ENCODE results near the gene NDUFV1. TPM values are rescaled to one million over a fixed set of nuclear protein-coding genes. Genes with fewer than 3 reads are reported as not detected.
"Not testable (repeated sequence)": the region's sequence is repeated elsewhere in the genome, so short reads cannot be mapped to it uniquely, and the experiment has no call there.

NDUFV1 gene
- total RNA-seq, 1 donor: 234 TPM

DNA sequence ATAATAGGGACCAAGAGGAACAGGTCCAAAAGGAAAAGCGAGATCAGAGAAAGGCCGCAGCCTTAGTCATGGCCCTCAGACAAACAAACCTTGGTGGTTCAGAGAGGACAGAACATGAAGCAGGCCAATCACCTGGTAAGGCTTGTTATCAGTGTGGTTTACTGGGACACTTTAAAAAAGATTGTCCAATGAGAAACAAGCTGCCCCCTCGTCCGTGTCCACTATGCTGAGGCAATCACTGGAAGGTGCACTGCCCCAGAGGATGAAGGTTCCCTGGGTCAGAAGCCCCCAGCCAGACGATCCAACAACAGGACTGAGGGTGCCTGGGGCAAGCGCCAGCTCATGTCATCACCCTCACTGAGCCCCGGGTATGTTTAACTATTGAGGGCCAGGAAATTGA, 16.2 kb downstream of the NDUFV1 start:
- not testable (repeated sequence) for DNase-seq (ENCODE audit: low read depth in 2 of 3, low spot score in 2 of 3)

DNA sequence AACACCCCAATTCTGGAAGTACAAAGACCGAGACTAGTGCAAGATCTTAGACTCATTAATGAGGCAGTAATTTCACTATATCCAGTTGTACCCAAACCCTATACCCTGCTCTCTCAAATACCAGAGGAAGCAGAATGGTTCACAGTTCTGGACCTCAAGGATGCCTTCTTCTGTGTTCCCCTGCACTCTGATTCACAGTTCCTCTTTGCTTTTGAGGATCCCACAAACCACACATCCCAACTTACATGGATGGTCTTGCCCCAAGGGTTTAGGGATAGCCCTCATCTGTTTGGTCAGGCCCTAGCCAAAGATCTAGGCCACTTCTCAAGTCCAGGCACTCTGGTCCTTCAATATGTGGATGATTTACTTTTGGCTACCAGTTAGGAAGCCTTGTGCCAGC, 17.1 kb downstream of the NDUFV1 start:
- not testable (repeated sequence) for DNase-seq (ENCODE audit: low read depth in 2 of 3, low spot score in 2 of 3)

DNA sequence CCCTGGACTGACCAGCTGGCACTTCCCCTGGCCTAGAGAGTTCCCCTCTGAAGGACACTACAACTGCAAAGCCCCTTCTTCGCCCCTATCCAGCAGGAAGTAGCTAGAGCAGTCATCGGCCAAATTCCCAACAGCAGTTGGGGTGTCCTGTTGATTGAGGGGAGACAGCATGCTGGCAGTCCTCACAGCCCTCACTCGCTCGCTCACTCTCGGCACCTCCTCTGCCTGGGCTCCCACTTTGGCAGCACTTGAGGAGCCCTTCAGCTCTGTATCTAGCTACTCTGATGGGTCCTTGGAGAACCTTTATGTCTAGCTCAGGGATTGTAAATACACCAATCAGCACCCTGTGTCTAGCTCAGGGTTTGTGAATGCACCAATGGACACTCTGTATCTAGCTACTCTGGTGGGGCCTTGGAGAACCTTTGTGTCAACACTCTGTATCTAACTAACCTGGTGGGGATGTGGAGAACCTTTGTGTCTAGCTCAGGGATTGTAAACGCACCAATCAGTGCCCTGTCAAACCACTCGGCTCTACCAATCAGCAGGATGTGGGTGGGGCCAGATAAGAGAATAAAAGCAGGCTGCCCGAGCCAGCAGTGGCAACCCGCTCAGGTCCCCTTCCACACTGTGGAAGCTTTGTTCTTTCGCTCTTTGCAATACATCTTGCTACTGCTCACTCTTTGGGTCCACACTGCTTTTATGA, 19.5 kb downstream of the NDUFV1 start:
- not testable (repeated sequence) for DNase-seq (ENCODE audit: low read depth in 2 of 3, low spot score in 2 of 3)

DNA sequence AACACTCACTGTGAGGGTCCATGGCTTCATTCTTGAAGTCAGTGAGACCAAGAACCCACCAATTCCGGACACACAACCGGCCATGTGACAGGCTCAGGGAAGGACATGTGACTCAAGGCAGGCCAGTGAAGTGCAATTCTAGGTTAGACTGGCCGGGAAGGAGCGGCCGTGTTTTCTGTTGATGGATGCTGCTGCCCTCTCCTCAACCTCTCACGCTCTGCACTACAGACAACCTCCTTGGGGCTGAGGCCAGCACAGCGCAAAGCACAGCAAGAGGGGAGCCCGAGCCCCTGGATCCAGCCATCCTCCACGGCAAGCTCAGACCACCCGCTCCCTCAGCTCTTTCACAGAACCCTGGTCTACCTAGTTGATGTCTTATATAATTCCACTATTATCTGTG, 20.2 kb downstream of the NDUFV1 start:
- DNase-seq (ENCODE audit: low read depth in 2 of 3, low spot score in 2 of 3): no peak

DNA sequence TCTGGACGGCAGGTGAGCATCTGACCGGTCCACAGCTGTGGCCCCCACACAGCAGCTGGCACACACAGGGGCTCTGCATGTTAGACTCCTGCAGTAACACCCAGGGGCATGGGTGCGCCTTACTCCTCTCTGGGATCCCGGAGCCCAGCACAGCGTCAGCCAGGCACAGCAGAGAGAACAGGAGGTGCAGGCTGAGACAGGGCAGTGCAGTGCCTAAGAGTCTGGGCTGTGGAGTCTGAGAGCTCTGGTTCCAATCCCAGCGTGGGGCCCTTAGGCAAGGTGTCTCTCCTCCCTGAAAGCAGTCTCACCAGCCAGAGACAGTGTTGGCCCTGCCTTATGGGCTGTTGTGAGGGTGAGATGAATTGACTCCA, 20.7 kb downstream of the NDUFV1 start:
- DNase-seq (ENCODE audit: low read depth in 2 of 3, low spot score in 2 of 3): no peak

DNA sequence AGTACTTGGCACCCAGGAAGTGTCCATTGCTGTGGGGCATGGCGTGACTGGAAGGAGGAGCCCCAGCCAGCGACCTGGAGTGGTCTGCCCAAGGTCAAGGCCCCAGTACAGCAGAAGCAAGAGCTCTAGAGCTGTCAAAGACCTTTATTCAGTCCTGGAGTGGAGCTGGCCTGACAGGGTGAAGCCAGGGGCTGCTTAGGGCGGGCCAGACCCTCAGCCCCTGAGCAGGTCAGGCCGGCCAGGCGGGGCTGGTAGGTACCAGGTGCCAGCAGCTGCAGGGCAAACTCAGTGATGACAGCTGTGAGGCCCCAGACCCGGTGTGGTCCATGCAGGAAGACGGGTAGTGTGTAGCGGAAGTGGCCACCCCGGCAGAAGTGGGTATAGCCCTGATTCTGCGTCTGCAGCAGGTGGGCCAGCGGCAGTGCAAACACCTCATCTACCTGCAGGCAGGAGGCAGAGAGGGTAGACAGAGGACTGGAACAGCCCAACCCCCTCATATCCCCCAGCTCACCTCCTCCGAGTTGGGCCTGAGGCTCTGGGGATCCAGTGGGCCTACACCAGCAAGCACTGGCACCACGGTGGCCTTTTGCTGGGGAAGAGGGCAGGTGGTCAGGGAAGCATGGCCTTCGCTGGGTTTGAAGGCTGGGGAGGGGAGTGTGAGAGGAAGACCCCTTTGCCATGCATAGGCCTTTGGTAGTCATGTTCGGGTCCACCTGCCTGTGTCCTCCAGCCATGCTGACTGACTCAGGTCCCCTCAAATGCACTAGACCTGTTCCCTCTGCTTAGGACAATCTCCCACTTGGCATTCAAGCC, 21.3 kb downstream of the NDUFV1 start:
- DNase-seq (ENCODE audit: low read depth in 2 of 3, low spot score in 2 of 3): no peak

DNA sequence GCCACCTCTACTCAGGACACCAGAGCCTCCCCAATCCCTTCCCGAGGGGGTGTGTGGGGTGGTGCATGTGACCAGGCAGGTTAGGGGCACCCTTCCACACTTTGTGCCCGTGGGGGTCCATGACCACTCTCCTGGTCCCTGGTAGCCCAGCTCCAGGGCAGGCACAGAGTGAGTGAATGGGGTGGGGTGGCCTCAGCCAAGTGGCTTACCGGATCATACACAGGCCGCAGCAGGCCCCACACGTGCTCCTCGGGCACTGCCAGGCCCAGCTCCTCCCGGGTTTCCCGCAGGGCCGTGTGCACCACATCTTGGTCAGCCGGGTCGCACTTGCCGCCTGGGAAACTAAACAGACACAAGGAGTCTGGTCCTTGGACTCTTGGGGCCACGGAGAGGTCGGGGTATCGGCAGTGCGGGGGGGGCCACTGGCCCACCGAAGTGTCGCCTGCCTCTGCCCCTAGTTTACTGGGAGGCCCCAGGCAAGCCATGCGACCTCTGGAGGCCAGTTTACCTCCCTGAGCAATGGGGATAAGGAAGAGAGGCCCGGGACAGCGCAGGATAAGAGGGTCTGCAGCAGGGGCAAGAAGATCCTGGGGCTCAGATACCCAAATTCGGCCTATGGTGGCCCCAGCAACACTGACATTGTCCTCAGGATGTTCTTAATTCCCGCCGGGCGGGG, 22.1 kb downstream of the NDUFV1 start:
- DNase-seq (ENCODE audit: low read depth in 2 of 3, low spot score in 2 of 3): no peak

DNA sequence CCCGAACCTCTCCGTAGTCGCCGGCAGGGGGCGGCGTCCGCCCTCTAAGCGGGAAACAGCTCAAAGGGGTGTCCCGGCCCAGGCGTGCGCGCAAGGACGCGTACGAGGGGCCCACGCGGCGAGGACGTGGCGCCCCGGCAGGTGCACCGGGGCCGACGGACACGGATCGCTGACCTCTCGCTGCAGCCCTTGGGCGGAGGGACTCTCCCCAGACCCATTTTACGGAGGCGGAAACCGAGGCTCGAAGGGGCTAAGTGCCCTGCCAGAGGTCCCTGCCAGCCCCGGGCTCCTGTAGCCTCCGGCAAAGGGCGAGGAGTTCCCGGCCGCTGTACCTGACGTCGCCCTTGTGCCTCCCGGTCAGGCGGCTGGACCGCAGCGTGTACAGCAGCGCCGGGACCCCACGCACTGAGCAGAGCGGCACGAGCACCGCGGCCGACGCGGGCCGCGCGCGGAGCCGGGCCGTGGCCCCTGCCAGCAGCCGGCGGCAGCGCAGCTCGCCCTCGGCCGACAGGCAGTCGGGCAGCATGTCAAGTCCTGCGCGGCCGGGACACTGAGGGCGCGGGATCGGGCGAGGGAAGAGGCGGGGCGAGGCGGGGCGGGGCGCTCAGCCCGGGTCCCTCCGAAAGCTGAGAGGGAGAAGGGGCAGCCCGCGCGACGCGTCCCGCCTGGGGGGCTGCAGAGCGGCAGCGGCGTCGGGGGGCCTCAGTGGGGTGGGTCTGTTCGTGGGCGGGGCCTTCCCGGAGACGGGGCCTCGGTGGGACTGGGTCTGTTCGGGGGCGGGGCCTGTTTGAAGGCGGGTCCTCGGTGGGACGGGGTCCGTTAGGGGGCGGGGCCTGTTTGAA, 22.9 kb downstream of the NDUFV1 start, which contains the start of gene NUDT8:
NUDT8 (minus strand) TSS at position 552 of the 842 bp plus-strand sequence; CDS start at position 526, 26 bp downstream.
- DNase-seq (ENCODE audit: low read depth in 2 of 3, low spot score in 2 of 3): peak; percentile 75 to 91 (median 83)

DNA sequence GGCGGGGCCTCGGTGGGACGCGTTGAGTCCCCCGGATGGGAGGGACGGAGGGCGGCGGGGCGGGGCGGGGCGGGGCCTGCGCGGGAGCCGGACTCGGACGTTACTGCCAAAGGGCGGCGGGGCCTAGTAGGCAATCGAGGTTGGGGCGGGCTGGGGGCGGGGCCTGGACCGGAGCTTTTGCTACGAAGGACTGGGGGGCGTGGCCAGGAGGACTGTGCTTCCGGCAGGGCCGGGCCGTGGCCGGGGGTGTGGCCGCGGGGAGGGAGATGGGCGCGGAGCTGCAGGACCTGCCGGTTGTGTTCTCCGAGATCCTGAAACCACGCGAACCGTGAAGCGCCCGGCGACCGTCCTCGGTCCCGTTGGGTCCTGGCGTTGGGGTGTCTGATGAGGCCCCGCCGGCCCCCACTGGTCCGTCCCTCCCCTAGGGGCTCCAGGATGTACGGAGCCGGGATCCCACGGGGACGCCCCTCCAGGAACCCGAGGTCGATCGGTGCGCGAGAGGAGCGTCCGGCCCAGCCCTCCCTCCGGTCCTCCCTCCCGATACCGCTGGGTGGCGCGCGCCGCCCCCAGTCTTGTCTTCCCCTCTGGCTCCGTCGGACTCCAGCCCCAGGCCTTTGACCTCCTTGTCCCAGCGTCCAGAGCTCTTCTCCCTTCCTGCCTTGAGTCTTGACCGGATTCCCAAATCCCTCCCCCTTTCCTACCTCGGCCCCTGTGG, 23.6 kb downstream of the NDUFV1 start:
- peak; percentile 84 to 98 (median 97) for DNase-seq (ENCODE audit: low read depth in 2 of 3, low spot score in 2 of 3)

DNA sequence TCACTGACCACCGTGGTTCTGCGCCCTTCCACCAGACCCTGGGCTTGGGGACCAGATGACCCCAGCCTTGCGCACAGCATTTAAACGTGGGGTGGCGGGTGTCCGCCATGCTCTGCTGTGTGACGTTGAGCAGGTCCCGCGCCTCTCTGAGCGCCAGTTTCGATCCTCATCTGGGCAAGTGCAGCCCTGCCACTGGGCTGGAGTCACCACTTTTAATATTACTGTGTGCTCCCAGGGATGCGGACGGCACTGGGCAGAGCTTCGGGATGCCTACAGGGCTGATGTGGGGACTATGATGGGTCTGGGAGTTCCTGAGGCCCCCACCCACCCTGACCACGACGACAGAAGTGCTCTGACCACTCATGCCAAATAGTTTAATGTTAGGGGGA, 24.2 kb downstream of the NDUFV1 start:
- DNase-seq (ENCODE audit: low read depth in 2 of 3, low spot score in 2 of 3): no peak

DNA sequence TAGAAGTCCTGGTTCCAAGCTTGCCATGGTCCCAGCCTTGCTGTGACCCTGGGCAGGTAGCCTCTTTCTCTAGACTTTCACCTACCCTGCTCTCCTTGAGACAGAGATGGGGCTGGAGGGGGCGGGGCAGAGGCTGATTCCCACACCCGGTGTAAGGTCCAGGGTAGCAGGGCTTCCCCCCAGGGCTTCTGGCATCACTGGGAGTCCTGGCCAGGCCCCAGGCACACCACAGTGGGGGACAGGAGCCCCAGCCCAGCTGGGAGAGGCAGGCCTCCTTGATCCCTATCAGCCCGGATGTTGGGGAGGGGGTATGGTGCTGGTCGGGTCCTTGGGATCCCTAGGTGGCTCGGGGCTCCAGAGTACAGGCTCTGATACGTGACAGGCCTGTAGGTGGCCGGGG, 24.7 kb downstream of the NDUFV1 start:
- no peak for DNase-seq (ENCODE audit: low read depth in 2 of 3, low spot score in 2 of 3)

DNA sequence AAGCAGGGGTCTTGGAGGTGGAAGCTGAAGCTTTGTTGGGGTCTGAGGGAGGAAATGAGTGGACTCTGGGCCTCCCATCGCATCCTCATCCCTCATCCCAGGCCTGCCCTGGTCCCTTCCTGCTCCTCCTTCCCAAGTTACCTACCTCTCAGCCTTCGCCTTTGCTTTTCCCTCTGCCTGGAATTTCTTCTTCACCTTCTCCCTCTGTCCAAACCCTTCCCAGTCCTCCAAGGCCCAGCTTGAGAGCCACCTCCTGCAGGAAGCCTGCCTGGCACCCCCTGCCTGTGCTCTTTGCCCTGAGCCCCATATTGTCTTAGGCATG, 25.1 kb downstream of the NDUFV1 start:
- no peak for DNase-seq (ENCODE audit: low read depth in 2 of 3, low spot score in 2 of 3)

DNA sequence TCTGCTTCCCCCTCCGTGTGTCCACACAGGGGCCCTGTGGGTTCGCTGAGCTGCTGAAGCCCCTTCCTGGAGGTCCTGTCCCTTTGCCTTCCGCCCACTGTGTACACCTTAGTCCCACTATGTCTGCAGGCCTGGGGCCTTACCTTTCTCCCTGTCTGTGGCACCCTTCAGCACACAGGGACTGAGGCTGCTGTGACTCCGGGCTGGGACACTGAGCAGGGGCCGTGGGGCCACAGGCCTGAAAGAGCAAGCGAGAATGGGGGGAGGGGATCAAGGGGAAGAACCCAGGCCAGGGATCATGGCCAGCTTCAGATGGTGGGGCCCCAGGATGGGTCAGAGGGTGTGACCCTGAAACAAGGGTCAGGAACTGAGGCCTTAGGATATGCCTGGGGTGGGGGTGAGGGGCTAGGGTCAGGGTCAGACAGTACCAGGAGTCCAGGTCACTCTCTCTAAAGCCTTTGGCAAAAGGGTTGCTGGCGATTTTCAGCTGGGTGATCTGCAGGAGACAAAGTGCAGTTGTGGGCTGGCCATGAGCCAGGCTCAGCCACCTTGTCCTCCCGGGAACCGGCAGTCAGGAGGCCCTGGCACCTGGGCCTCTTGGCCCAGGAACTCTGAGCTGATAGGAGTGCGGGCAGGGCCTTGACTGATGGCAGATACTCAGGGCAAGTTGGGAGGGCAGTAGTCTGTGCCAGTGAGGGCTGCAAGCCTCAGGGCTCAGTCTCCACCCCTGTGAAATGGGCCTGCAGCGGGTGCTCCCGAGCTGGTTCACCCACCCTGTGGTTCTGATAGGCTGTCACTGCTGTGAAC, 25.6 kb downstream of the NDUFV1 start:
- peak in 1 of 3 donors; percentile 26 for DNase-seq (ENCODE audit: low read depth in 2 of 3, low spot score in 2 of 3)

DNA sequence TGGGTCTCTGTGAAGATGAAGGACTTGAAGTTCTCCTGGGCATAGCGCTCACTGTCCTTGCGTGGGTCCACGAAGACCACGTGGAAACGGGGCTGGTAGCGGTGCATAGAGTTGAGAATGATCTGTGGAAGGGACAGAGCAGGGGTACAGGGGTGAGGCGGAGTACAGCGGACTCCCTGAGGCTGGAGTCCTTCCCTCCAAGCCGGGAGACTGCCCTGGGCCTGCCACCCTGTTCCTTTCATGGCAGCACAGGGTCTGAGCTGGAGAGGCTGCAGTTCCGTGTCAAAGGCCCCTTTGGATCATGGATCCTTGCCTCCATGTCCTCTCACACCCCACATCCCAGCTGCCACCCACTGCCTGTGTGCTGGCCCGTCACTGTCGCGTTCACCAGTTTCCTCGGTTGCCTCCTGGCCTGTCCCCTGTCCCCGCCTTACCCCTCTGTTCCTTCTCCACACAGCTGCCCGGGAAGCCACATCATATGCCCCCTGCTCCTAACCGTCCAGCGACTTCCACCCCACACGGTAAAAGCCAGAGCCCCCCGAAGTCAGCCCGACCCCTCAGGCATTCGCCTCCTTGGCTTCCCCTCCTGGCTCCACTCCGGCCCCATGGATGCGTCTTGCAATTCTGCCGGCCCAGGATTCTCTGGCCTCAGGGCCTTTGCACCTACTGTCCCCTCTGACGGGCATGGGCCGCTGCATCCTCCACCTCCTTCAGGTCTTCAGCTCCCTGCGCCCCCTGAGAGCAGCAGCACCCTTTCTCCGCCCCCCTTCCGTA, 26.4 kb downstream of the NDUFV1 start:
- no peak for DNase-seq (ENCODE audit: low read depth in 2 of 3, low spot score in 2 of 3)

DNA sequence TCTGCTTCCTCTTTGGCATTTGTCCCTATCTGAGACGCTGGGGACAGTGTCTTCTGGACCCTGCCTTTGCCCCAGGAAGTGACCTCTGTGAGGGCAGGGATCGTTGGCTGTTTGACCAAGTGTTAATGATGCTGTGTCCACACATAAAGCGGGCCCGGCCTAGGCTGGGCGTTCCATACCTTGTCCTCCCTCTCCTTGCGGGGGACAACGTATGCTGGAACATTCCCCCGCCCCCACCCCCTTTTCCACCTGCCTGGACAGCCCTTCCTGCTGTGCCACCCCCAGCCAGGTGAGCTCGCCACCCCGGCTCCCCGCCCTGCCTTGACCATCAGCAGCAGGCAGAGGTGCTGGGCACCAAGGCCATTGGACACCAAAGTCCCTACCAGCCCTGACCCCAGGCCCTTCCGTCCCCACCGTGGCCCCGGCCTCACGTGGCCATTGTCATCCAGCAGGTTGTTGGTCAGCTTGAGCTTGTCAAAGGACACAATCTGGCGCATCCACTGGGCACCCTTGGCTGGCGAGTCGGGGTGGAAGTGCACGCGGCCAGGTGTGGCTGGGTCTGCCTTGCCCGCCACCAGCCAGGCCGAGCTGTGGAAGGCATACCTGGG, 27.1 kb downstream of the NDUFV1 start:
- no peak for DNase-seq (ENCODE audit: low read depth in 2 of 3, low spot score in 2 of 3)

DNA sequence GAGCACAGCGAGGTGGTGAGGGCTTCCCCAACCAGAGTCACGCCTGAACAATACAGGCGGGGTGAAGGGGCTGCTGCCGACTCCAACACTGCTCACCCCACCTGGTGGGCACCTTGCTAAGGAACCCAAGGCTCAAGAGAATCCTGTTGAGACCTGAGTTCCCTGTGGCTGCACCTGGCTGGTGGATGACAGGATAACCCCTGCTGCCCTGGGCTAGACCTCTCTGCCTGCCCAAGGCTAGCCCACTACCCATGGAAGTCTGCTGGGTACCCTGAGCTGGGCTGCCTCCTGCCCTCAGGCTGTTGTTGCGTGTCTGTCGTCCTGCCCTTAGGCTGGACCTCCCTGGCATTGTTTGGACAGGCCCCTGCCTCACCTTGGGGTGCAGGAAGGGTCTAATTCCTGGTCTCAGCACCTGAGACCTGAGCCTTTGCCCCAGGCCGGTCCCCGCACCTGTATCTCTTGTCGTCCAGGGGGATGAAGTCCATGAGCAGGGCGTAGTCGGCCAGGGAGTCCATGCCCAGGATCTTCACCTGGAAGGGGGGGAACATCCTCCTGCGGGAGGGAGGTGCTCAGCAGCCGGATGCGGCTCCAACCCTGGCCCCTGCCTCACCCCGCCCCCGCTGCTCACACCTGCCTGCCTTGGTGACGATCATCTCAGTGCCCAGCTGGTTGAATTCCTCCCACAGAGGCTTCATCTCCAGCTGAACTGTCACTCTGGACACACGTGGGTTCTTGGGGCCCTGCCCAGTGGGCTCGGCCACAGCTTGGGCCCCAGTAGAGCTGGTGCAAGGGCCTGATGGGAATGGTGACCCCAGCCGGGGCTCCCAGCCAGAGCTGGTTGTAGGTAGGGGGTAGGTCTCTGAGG, 27.9 kb downstream of the NDUFV1 start:
- no peak for DNase-seq (ENCODE audit: low read depth in 2 of 3, low spot score in 2 of 3)

DNA sequence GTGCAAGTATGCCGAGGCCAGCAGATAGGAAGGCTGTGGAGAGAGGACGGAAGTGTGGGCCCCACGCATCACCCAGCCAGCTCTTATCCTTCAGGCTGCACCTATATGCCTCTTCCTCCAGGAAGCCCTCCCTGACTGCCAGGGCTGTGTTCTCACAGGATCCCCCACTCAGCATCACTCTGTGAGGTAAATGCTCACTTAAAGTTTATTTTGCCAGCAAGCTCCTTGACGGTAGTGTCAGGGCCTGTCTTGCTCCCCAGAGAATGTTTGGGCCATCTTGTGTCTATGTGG, 28.4 kb downstream of the NDUFV1 start:
- no peak for DNase-seq (ENCODE audit: low read depth in 2 of 3, low spot score in 2 of 3)

All from hematopoietic multipotent progenitor cell (in vitro differentiated cells).